Nephron progenitor cell (in vitro differentiated cells): ENCODE data around the gene RANBP1.

Source experiments
- DNase-seq: peaks from one replicate; pipeline ENCODE4 v3.0.0; 2021
- H3K27ac Mint-ChIP-seq: 2 replicates; pipeline ENCODE4 v1.8.0; 2021; ENCODE audit warnings: mild to moderate bottlenecking, moderate library complexity, mixed read lengths
- H3K27me3 Mint-ChIP-seq: 2 replicates; pipeline ENCODE4 v1.8.0; 2021; ENCODE audit warnings: mild to moderate bottlenecking, low read depth, mixed read lengths; ENCODE audit not compliant: poor library complexity
- H3K36me3 Mint-ChIP-seq: 2 replicates; pipeline ENCODE4 v1.8.0; 2021; ENCODE audit warnings: low read depth, mixed read lengths
- H3K4me1 Mint-ChIP-seq: 2 replicates; pipeline ENCODE4 v1.8.0; 2021; ENCODE audit warnings: mixed read lengths
- H3K4me3 Mint-ChIP-seq: 2 replicates; pipeline ENCODE4 v1.8.0; 2021; ENCODE audit warnings: mild to moderate bottlenecking, moderate library complexity, mixed read lengths
- H3K9me3 Mint-ChIP-seq: 2 replicates; pipeline ENCODE4 v1.8.0; 2021; ENCODE audit warnings: mild to moderate bottlenecking, moderate library complexity, mixed read lengths
- TF ChIP-seq, protein P1 (sequence below): fragments of 200-600 bp; sonication (generic); IDR thresholded peaks from 2 replicates; pipeline ENCODE4 v1.5.0; 2021; ENCODE audit warnings: antibody characterized with exemption

RANBP1 gene

DNA sequence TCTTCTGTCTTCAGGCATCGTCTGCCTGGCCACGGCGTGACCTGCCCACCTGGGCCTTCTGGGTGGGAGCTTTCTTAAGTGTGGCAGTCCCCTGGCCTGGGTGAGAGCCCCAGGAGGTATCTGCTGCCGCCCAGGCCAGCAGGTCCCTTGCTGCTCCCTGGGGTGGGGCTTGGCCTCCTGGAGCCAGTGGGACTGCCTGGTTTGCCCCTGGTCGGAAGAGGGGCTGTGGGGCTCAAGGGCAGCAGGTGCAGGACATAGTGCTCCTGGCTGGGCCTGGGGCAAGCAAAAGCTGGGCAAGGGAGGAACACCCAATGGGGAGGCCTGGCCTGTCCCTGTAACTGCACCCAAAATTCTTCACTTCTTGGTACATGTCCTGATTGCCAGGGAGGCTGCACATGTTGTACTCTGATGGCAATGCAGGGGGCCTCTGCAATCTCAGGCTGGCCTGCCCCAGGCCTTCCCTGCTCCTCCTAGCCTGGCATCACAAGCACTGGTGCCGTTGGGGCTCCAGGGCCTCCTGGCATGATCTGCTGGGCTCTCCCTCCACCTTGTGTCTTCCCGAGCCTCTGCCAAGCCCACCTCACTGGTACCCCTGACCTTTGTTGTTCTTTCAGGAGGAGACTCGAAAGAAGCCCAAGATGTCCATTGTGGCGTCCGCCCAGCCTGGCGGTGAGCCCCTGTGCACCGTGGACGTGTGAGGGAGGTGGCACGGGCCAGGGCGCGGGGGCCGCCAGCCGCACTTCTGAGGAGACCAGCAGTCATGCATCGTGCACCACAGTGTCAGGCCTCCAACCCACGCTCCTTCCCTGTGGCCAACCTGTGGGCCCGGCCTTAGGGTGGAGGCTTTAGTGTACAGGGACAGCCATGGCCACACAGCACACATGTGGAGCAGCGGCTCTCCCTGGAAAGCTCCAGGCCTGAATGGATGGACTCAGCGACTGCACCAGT, 6.2 kb upstream of the RANBP1 start:
- no peak for DNase-seq
- H3K4me1 Mint-ChIP-seq = no peaks in the 10 kb centered on the region

DNA sequence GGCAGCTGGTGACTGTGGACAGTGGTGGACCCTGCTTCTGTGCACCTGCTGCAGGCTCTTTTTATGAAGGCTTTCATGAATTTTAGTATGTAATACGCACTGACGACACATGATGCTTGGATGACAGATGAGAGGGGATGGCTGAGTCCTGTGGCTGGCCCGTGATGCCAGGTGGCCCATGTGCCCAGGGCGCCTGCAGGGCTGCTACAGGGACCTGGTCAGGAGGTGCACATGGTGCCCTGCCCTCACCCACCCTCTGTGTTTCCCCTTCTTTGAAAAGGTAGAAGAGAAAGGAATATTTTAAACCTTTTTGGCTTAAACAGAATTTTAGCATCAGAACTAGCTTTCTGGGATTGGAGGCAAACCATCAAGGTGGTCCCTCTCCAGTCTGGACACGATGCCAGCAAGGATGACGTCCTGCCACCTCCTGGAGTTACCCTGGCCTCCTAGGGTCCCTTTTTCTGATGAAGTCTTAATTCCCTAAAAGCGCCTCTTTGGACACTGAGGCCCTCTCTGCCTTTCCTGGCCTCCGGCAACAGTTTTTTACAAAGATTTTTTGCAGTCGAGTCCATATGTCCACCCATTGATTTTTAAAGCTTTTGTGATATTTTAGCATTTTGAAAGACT, 5.4 kb upstream of the RANBP1 start:
- TF ChIP-seq, protein P1, sequence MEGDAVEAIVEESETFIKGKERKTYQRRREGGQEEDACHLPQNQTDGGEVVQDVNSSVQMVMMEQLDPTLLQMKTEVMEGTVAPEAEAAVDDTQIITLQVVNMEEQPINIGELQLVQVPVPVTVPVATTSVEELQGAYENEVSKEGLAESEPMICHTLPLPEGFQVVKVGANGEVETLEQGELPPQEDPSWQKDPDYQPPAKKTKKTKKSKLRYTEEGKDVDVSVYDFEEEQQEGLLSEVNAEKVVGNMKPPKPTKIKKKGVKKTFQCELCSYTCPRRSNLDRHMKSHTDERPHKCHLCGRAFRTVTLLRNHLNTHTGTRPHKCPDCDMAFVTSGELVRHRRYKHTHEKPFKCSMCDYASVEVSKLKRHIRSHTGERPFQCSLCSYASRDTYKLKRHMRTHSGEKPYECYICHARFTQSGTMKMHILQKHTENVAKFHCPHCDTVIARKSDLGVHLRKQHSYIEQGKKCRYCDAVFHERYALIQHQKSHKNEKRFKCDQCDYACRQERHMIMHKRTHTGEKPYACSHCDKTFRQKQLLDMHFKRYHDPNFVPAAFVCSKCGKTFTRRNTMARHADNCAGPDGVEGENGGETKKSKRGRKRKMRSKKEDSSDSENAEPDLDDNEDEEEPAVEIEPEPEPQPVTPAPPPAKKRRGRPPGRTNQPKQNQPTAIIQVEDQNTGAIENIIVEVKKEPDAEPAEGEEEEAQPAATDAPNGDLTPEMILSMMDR = no peak
- Mint-ChIP-seq H3K4me3 (no peak overlapping the region), H3K4me1 (peaks cover 4% of the 10 kb centered on the region), H3K9me3 (no peaks in the 10 kb centered on the region), H3K27me3 (no peaks in the 10 kb centered on the region), H3K27ac (peak overlapping the region; percentile 75), H3K36me3 (peaks cover 18% of the 10 kb centered on the region)
- DNase-seq = no peak

More for the DNA sequence above, 6.2 kb upstream of the RANBP1 start:
- no peak overlapping the region for H3K27ac Mint-ChIP-seq
- H3K9me3 Mint-ChIP-seq = no peaks in the 10 kb centered on the region
- TF ChIP-seq, protein P1 = no peak
- no peak overlapping the region for H3K4me3 Mint-ChIP-seq
- H3K27me3 Mint-ChIP-seq = no peaks in the 10 kb centered on the region
- peaks cover 13% of the 10 kb centered on the region for H3K36me3 Mint-ChIP-seq

DNA sequence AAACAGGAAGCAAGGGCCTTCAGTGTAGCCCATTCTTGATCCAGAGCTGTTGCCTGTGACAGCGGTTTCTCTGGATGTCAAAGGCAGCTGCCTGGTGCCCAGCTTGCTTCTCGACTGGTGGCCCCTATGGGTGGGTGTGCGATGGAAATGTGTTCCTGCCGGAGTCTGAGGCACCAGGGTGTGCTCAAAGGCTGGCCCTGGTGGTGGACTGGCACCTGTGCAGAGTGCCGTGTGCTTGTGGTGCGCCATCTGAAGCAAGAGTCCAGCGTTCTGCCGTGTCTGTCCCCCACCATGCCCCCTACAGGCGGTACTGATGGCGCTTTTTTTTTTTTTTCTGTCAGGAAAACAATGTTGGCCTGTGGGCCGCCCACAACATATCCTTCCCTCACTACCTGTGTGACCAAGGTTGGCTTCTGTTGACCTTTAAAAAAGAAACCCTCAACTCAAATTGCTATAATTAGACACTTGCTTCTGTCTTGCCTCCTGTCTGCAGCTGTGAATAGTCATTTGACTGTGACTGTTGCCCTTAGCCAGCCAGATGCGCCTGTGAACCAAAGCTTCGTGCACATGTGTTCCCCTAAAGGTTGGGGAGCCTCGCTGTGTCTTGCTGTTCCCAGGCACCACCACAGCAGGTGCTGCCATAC, 4.7 kb upstream of the RANBP1 start:
- TF ChIP-seq, protein P1 = peak; percentile 30
- Mint-ChIP-seq H3K4me1 (peaks cover 6% of the 10 kb centered on the region), H3K9me3 (no peaks in the 10 kb centered on the region), H3K36me3 (peaks cover 18% of the 10 kb centered on the region), H3K27me3 (no peaks in the 10 kb centered on the region), H3K27ac (peak overlapping the region; percentile 75), H3K4me3 (no peak overlapping the region)
- DNase-seq = no peak

DNA sequence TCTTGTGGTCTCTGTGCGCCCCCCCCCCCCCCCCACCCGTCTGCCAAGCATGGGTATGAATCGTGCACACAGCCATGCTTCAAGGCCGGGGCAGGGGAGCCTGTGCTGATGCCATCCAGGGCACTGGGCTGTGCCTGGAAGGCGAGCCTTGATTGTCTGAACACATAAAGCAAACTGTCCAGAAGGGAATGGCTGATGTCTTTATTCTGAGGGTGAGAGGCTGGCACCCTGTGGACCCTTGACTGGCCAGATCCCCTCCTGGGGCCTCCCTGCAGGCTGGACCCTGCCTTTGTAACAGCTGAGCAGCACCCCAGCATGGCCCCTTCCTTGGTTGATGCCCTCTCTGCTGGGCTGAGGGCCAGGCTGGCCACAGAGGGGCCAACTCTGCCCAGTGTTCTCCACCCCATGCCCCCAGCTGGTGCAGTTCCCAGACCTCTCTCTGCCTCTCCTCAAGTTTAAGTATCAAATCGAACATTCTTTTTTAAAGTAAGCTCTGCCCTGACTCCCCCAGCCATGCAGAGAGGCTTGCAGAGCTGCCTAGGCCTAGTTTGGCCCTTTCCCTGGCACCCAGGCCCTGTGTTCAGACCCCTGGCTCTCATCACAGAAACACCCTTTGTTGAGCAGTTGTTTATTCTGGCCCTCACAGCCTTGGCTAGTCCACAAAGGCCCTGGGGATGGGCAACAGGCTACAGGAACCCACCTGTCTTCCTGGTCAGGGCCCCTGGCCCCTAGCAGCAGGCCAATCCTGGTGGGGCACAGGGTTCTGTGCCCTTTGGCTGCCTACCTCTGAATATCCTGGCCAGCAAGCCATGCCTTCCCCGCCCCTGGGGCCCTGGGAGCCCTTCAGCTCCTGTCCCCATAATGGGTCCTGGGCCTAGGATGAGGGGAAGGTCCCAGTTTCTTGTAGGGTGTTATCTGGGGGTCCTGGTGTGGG, 3.9 kb upstream of the RANBP1 start:
- TF ChIP-seq, protein P1 = no peak
- Mint-ChIP-seq H3K27ac (no peak overlapping the region), H3K9me3 (no peaks in the 10 kb centered on the region), H3K4me1 (peaks cover 6% of the 10 kb centered on the region), H3K27me3 (no peaks in the 10 kb centered on the region), H3K4me3 (no peak overlapping the region), H3K36me3 (peaks cover 18% of the 10 kb centered on the region)
- DNase-seq = no peak
